GM20000 (cell line): ENCODE results near the gene CFAP206.

Experiments used
- DNase-seq: peaks from one replicate; pipeline ENCODE4 v3.0.0; 2012; ENCODE audit warnings: low spot score
- TF ChIP-seq, protein P1 (sequence below): IDR thresholded peaks from 2 replicates; pipeline ENCODE4 v1.5.1; 2012; ENCODE audit warnings: mild to moderate bottlenecking, control low read depth; ENCODE audit errors: extremely low read depth, missing control alignments

CFAP206 gene

GRCh38 chr6:87465051-87465450 is 57.3 kb downstream of the CFAP206 start:
- DNase-seq = no peak
- TF ChIP-seq, protein P1, sequence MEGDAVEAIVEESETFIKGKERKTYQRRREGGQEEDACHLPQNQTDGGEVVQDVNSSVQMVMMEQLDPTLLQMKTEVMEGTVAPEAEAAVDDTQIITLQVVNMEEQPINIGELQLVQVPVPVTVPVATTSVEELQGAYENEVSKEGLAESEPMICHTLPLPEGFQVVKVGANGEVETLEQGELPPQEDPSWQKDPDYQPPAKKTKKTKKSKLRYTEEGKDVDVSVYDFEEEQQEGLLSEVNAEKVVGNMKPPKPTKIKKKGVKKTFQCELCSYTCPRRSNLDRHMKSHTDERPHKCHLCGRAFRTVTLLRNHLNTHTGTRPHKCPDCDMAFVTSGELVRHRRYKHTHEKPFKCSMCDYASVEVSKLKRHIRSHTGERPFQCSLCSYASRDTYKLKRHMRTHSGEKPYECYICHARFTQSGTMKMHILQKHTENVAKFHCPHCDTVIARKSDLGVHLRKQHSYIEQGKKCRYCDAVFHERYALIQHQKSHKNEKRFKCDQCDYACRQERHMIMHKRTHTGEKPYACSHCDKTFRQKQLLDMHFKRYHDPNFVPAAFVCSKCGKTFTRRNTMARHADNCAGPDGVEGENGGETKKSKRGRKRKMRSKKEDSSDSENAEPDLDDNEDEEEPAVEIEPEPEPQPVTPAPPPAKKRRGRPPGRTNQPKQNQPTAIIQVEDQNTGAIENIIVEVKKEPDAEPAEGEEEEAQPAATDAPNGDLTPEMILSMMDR = no peak

DNA sequence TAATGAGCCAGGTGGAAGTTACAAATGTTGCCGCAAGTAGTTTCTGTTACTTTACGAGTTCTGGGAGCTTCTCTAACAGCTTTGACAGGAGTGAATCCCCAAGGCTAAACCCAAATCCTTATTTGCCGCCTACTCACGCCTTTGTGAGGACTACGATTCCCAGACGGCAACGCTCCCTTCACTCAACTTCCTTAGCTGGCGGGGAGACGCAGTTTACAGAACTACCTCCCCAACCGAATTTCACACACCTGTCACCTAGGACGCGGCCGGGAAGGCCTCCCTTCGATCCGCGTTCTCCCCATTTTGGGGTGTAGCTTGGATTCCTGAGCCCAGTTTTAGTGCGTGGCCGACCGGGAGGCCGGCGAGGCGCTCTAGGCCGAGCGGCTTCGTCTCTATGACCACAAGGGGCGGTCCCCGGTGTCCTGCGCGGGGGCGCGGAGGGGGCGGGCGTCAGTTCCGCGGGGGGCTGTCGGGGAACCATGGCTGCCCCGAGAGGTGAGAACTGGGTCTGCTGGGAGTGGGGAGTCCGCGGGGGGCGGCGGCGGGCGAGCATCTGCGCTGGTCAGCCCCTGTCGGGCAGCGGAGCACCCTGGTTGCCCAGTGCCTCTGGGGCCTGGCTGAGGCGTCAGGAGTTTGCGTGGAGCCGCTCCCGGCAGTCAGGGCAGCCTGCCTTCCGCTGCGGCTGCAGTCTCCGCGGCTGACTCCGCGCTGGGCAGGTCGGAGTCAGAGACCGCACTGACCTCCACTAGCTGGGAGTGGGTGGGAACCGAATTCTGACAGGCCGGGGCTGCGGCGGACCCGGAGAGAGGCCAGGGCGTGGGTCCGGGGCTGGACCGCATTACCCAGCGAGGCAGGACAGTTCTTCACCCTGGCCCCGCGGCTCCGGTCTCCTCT is 65.0 kb downstream of the CFAP206 start, which contains the start of gene SLC35A1:
Gene SLC35A1, plus strand, starts transcription at position 450 of the 894 bp plus-strand sequence. Its CDS starts 30 bp downstream, at position 480.
- peak; percentile 90 for DNase-seq
- TF ChIP-seq, protein P1 = no peak

GRCh38 chr6:87473419-87473903 is 65.7 kb downstream of the CFAP206 start:
- peak; percentile 30 for DNase-seq
- TF ChIP-seq, protein P1 = no peak

DNA sequence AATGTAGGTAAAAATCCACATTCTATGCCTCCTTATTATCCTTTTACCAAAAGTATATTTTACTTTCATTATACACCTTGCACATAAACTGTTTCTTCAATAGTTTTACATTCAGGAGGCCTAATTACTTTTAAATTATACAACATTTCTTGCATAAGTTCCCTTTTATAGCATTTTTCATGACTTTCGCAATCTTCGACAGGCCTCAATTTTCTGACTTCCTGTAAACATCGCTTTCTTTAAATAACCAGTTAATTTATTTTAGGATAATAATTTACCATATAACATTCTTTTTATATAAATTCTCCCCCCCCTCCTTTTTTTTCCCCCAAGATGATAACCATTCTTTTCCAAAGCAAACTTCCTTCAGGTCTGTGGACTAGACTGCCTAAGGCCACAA is 74.2 kb downstream of the CFAP206 start:
- TF ChIP-seq, protein P1 = no peak
- no peak for DNase-seq

- no peak for DNase-seq
- TF ChIP-seq, protein P1 = no peak
These were observed 74.6 kb downstream of the CFAP206 start for GRCh38 chr6:87482366-87482765.

GRCh38 chr6:87483929-87484328 is 76.2 kb downstream of the CFAP206 start:
- TF ChIP-seq, protein P1 = no peak
- no peak for DNase-seq

- TF ChIP-seq, protein P1 = no peak
- no peak for DNase-seq
These were observed 76.7 kb downstream of the CFAP206 start for GRCh38 chr6:87484491-87484890.
